SIG-M5 treated with dmso at 0.1 percent for 504 hours (cell line): Measurements from ENCODE around the gene KRT28.
"Not testable (repeated sequence)": the region's sequence is repeated elsewhere in the genome, so short reads cannot be mapped to it uniquely, and the experiment has no call there.

ENCODE experiments used
- DNase-seq: peaks from one replicate; lab custom pipeline; 2025; ENCODE audit not compliant: unreplicated experiment; lab: John Stamatoyannopoulos, UW

KRT28 gene

DNA sequence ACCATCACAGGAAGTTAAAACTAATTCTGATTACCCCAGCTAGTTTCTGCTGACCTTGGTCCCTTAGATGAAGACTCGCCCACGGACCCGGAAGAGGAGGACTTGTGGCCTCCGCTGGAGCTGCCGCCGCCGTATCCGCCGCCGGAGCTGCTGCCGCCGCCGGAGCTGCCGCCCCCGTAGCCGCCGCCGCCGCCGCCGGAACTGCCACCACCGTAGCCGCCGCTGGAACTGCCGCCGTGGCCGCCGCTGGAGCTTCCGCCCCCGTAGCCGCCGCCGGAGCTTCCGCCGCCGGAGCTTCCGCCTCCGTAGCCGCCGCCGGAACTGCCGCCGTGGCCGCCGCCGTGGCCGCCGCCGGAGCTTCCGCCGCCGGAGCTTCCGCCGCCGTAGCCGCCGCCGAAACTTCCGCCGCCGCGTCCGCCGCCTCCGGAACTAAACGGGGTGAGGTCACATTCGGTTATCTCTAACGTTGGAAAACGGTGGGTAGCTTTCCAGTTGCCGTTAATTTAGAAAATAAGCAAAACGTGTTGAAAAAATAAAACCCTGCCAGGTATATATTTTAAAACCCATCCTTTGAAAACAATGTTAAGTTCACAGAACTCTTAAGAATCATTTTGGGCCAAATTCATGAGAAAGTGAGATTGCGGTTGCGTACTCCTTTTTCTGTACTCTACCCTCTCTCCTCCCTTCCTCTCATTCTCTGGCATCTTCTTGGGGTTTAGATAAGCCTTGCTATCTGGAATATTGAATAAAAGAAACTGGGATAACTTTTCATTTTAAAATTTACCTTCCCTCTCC, 19.2 kb upstream of the KRT28 start:
- peak; percentile 68 for DNase-seq

DNA sequence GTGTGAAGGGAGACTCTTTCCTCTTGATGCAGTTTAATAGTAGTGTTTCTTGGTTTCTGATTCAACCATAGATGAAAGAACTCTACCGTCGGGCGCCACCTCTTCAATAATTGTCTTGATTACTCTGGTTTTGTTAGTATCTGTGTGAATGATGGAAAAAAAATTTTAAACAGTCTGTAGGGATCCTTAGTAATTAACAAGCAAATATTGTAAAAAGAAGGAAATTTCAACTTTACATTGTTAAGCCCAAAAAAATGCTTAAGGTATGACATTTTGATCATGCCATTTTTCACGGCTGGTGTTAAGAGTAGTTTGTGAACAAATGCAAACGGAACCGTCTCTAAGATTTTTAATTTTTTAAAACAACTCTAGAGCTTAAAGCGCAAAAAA, 18.6 kb upstream of the KRT28 start:
- no peak for DNase-seq

DNA sequence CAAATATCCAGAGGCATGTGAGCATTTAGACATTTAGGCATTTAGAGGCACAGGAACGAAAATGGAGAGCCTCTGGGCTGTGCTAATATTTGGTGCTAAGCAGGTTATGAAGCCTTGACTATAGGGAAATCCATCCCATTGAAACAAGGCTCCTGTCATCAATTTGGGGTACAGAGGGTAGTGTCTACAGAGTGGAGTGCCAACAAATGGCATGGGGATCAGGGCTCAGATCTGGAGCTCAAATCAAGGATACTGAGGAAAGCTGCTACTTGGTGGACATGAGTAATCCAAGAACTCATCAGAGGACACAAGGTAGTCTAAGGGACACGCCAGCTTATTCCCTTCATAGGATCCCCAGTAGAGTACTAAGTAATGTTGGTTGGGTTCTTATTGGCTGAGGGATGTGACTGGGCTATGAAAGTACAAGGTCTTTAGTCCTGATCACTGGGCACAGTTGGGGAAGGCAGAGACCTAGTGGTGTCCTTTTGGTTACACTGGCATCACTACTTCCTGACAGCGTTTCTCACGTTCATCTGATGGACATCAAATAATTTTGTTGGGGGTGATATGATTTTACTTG, 17.4 kb upstream of the KRT28 start:
- DNase-seq, result no peak

DNA sequence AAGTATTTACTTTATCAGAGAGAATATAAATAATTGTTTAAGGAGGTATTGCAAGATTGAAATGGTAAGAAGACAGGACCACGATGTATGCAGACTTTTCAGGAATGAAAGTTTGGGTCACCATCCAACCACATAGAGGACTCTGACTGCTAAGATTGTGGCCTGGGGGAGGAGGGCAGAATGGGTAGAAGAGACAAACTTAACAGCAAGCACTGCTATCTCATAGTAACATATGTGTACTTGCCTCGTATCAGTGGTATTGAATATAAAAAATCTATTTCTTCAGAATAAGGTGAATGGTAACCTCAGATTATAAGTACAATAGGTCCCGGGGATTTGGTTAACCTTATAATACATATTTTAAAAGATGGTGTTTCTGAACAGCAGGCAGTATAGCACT, 16.8 kb upstream of the KRT28 start:
- DNase-seq, result no peak

DNA sequence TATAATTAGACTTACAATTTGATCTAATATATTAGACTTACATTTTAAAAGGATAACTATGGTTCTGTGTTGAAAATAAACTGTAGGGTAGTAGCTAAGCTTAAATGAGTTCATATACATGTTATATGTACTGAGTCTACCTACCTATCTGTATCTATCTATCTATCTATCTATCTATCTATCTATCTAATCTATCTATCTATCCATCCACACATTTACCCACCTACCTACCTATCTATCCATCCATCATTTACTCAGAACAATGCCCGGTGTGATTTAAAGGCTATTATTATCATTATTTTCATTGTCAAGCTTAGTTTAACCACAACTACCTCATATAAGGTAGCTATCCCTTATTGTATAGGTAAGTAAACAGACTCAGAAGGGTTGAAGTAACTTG, 15.6 kb upstream of the KRT28 start:
- no peak for DNase-seq

DNA sequence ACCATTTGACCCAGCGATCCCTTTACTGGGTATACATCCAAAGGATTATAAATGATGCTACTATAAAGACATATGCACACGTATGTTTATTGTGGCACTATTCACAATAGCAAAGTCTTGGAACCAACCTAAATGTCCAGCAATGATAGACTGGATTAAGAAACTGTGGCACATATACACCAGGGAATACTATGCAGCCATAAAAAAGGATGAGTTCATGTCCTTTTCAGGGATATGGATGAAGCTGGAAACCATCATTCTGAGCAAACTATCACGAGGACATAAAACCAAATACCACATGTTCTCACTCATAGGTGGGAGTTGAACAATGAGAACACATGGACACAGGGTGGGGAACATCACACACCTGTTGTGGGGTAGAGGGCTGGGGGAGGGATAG, 14.9 kb upstream of the KRT28 start:
- not testable (repeated sequence) for DNase-seq

DNA sequence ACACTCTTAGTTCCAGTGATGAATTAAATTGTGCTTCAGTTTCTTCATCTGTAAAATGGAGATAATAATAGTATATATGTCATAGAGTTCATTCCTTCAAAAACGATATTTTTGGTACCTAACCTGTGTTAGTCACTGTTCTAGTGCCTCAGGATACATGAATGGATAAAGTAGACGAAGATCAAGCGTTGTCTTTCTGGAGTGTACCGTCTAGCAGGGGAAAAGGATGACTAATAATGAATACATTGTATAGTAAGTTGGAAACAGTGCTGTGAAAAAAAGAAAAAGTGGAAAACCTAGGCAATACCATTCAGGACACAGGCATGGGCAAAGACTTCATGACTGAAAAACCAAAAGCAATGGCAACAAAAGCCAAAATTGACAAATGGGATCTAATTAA, 14.0 kb upstream of the KRT28 start:
- no peak for DNase-seq

DNA sequence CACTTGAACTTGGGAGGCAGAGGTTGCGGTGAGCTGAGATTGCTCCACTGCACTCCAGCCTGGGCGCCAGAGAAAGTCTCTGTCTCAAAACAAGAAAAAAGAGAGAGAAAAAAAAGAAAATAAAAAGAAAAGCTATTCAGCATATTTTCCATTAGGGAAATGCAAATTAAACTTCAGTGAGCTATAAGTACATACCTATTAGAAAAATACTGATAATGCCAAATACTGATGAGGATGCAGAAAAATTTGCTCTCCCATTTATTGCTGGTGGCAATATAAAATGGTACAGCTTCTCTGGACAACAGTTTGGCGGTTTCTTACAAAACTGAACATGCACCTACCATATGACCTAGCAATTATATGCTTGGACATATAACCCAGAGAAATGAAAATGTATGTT, 12.9 kb upstream of the KRT28 start:
- no peak for DNase-seq

DNA sequence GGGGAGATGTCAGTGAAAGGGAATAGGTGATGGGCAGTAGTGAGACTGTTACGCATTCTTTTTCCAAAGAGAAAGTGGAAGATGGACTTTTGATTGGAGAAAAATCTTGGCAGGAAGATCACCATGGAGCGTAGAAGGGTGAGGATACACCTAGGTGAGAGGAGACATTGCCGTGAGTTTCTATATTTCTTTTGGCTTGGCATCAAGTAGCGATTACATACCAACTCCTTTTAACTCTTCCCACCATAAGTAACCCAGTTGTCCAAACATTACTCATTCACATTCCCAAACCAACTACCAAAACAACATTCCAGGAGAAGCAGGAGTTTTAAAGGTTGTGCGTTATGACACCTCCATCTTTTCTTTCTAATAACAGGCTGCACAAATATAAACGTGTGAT, 10.7 kb upstream of the KRT28 start:
- DNase-seq, result peak; percentile 100

DNA sequence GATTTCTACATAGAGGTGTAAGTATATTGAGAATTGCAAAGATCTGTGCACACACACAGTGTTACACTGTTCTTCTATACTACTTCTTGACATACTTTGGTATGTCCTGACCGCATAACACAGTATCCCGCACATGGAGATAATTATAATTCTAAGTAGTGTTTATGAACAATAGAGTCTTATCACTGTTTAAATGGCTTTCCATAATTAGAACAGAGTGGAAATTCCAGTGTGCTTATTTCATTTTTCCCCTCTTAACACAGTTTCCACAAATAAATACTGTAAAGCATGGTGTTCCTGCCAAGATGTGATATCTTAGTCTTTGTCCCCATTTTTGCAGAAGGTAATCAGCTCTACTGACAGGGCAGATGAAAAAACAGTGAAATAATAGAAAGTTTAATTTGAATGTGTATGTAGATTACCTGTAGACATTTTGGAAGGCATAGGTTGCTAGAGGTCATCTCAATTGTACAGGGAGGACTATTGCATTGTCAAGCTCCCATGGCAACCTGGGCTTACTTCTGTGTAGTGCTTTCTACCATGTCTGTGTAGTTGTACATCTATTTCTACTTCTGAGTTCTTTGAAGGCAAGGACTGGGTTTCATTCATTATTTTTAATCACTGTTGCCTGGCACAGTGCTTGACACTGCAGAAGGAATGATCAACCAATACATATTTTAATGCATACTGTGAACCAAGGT, 10.1 kb upstream of the KRT28 start:
- DNase-seq, result no peak

DNA sequence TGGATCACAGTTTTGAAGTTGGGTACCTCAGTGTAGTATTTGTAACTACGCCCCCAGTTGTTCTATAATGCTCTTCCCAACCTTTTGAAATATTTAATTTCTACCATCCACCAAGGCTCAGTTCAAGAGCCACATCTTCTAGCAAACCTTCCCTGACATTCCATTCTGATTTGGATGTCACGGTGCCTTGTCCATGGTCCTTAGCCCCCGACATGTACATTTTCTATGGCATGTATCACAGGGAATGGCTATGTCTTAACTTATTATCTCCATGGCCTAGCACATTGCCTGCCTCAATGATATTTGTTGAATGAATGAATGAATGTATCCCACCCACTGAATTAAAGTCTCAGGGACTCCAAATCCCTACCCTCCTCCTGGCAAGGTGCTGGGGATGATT, 6.4 kb upstream of the KRT28 start:
- no peak for DNase-seq

DNA sequence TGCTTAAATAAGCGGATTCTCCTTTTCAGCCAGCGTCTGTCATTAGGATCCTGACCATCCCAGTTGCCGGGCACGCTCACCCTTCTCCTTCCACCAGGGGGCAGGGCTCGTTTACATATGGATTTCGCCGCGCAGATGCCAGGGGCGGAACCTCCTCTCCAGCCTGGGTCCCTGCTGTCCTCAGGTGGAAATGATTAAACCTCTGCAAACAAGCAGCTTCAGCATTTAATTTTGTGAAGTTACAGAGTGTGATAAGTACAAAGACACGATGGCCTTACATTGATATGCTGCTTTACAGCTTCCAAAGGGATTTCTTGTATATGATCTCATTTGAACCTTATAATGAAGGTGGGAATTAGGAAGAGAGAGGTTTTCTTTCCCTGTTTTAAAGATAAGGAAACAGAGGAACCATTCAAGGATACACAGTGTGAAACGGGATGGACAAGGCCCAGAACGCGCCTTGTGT, 3.9 kb upstream of the KRT28 start:
- DNase-seq, result peak; percentile 68

DNA sequence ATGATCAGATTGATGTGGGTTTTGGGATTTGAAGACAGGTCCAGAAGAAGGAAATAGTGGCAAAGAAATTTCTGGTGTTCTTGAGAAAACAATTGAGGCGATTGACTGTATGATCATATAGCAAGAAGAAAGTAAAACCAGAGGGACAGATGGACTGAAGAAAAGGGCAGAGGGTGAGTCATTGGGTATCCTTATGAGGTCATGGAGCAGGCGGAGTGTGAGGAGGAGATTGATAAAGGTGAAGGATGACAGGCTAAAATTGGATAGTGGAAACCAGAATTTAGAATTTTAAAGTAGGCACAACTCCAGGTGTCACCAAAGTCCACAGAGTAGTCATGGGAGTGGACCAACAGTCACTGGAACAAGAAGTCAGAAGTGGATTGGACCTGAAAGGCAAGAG, 1.4 kb upstream of the KRT28 start:
- no peak for DNase-seq

DNA sequence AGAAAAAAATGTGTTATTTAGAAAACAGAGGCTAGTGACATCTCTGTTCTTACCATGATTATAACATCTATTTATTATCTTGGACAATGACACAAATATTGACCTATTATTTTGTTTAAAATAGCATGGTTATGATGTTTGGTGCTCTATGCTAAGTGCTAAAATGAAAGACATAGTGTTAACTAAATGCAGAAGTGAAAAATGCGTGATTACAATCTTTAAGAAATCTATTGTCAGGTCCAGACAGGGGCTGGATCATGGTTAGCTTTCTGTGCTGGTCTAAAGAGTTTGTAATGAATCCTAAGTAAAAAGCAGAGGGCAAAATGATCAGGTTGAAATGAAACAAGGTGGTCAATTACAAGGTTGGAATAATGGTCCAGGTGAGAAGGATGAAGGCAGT, 622 bp upstream of the KRT28 start:
- no peak for DNase-seq

DNA sequence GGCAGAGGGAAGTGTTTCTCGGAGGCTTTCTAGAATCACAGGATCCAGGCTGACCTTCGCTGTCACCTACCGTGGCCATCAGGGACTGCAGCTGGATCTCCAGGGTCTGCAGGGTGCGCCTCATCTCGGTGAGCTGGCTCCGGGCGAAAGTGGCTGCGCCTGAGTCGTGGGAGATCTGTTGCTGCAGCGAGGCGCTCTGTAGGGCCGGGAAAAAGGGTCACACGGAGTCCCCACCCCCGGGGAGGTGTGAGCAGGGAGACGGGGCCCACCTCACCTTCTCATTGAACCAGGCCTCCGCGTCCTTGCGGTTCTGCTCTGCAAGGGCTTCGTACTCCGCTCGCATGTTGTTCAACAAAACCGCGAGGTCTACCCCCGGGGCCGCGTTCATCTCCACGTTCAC, 2.9 kb downstream of the KRT28 start:
- no peak for DNase-seq

DNA sequence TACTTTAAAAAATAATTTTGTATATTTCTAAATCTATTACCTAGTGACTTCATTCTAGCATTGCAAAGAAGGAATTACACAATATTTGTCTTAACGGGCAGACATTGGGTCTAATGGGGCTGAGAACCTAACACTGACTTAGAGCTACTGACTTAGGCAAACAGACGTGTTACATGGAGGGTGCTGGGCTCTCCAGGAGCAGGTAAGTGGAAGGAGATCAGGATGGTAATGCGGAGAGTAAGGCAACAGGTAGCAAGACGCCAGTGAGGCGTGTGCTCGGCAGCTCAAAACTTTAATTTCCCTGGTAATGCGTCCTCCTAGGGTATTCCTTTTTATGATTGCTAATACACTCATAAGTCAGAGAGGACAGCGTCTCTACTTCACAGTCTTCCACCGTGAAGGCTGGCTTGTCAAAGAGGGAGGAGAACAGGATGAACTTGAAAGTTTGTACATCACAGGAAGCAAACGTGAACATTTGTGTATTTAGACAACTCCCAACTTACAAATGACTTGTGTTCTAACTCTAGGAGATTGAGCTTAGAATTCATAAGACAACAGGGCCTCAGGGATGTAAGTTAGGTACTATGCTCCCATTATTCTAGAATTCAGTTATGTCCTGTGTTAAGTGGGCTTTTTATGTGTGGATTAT, 4.6 kb downstream of the KRT28 start:
- no peak for DNase-seq

DNA sequence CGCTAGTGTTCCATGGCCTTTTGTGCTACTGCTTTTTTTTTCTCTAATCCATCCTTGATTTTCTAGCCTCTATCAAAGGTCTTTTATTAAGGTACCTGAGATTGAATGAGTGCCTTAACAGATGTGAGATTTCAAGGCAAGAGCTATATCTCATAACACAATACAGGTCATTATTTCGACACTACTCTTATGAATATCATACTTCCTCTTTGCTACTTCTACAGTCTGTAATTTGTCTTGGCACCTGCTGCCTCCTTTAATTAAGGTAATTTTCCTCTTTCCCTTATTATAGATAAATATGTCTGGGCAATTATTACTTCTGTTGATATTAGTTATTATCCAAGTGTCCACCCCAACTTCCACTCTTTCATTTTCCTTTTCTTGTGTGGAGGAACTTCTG, 5.3 kb downstream of the KRT28 start:
- DNase-seq, result peak; percentile 33

DNA sequence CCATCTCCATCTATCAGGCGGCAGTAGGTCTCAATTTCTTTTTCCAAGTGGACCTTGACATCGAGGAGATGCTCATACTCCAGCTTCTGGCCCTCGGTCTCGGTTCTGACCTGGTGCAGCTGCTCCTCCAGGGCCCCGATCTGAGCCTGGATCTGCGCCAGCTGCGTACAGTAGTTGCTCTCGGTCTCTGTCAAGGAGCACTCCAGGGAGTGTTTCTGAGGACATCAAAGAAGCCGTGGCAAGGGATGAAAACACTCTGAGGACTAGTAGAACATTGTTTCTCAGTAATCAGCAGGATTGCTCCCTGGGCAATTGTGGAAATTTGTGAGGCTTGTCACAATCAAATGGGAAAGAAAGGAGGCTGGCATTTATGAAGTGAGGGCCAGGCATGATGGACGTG, 5.9 kb downstream of the KRT28 start:
- no peak for DNase-seq

DNA sequence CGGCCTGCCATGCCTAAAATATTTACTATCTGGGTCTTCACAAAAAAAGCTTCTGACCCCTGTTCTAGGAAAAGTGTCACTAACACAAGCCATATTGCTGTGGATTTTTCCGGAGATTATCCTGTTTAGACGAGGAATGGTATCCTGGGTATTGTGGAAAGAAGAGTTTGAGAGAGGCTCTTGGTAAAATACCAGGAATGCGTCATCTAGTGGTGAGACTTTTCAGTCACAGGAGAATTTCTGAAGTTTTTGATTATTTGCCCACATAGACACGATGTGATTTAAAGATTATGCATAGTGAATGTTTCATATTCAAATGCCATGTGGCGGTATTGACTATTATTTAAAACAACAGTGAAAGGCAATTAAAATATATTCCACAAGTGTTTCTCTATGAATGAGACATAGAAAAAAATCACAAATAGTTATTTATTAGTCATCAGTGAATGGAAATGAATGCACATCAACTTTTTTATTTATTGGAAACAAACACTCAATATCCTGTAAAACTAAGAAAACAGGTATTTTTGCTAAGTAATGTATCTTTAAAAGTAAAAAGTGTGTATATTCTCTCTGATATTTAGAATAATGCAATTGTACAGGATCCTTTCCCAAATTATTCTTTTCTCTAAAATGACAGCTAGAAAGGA, 7.8 kb downstream of the KRT28 start:
- DNase-seq, result peak; percentile 40

DNA sequence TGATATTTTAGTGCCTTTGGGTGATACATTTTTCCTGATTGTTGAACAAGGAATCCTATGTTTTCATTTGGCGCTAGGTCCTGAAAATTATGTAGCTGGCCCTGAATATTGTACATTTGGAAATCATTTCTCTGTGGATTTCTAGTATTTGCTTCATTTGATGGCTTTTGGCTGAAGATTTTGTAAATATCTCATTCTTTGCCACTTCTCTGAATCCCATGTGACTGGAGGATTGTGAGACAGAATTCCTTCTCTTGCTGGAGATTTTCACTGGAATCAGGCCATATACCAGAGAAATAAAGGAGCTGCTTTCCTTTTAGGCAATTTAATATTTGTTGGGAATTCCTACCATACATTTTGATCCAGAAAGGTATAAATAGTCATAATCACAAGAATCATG, 8.6 kb downstream of the KRT28 start:
- DNase-seq, result no peak

DNA sequence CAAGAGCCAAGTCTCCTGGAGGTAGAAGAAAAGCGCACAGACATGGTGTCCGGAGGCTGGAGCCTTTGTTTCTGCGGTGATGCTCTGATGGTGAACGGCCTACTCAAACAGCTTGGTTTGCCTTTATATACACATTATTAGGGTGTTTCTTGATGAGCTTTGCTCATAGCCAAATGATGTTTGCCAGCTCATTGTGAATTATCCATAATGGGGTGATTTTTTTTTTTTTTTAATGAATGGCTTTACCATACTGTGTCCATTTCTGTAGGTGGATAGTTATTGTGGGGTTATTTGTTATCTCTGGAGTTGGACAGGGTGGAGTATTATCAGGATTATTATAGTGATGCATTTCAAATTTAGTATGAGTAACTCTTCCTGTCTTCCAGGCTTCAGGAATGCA, 17.3 kb downstream of the KRT28 start, which contains the start of gene KRT27:
Gene KRT27, minus strand, starts transcription at position 101 of the 400 bp plus-strand sequence. Its CDS starts 57 bp downstream, at position 44.
- DNase-seq, result no peak
